Measurements from ENCODE around the gene KMT2E.

KMT2E gene

GRCh38 chr7:105011831-105012502 is 2.0 kb upstream of the KMT2E start:
- ChIA-PET POLR2A (interaction anchor here (0.6 to 4.0 kb wide), 9 partner anchors 10 to 80 kb away, joined by 3 to 40 read pairs (median 6); no protein-coding TSS in a partner anchor), CTCF (interaction anchor here (1.1 to 14.0 kb wide), 4 partner anchors 14 to 85 kb away, joined by 3 to 173 read pairs (median 5); no protein-coding TSS in a partner anchor)
- TF ChIP-seq CTCF (IDR thresholded peaks at IDR 0.05; ENCODE audit: control extremely low read depth, extremely low read depth, low read depth, missing control alignments): no peak
- DNase-seq (ENCODE audit: extremely low spot score): no peak

GRCh38 chr7:105012503-105013220 is 1.3 kb upstream of the KMT2E start:
- no peak for TF ChIP-seq CTCF (IDR thresholded peaks at IDR 0.05; ENCODE audit: control extremely low read depth, extremely low read depth, low read depth, missing control alignments)

GRCh38 chr7:105013221-105013815 is 687 bp upstream of the KMT2E start:
- DNase-seq (ENCODE audit: extremely low spot score): peak; percentile 85
- CTCF ChIA-PET: interaction anchor here (0.6 to 14.0 kb wide), 6 partner anchors 13 to 69 kb away, joined by 3 to 173 read pairs (median 3); no protein-coding TSS in a partner anchor
- POLR2A ChIA-PET: interaction anchor here (0.5 to 2.4 kb wide), 12 partner anchors 8 to 78 kb away, joined by 3 to 11 read pairs (median 4); no protein-coding TSS in a partner anchor
- TF ChIP-seq CTCF (IDR thresholded peaks at IDR 0.05; ENCODE audit: control extremely low read depth, extremely low read depth, low read depth, missing control alignments): peak; percentile 25

More at GRCh38 chr7:105012503-105013220, 1.3 kb upstream of the KMT2E start:
- DNase-seq (ENCODE audit: extremely low spot score): peak; percentile 96
- ChIA-PET POLR2A (interaction anchor here (0.8 to 4.0 kb wide), 13 partner anchors 14 to 79 kb away, joined by 3 to 40 read pairs (median 6); no protein-coding TSS in a partner anchor), CTCF (interaction anchor here (0.6 to 14.0 kb wide), 5 partner anchors 14 to 69 kb away, joined by 3 to 173 read pairs (median 6); no protein-coding TSS in a partner anchor)

- CTCF ChIA-PET: interaction anchor here (1.0 to 14.0 kb wide), 8 partner anchors 8 to 74 kb away, joined by 3 to 173 read pairs (median 3); no protein-coding TSS in a partner anchor
Measured at GRCh38 chr7:105014693-105015389, 836 bp downstream of the KMT2E start.

GRCh38 chr7:105015390-105015965 is 1.5 kb downstream of the KMT2E start:
- ChIA-PET CTCF (interaction anchor here (1.0 to 14.0 kb wide), 7 partner anchors 9 to 75 kb away, joined by 3 to 173 read pairs (median 3); no protein-coding TSS in a partner anchor), POLR2A (interaction anchor here (0.8 to 2.4 kb wide), 6 partner anchors 8 to 516 kb away, joined by 4 to 11 read pairs (median 6); partner anchors contain the start of gene RINT1)
- DNase-seq (ENCODE audit: extremely low spot score): no peak
- TF ChIP-seq CTCF (IDR thresholded peaks at IDR 0.05; ENCODE audit: control extremely low read depth, extremely low read depth, low read depth, missing control alignments): no peak

More at GRCh38 chr7:105014693-105015389, 836 bp downstream of the KMT2E start:
- peak; percentile 30 for DNase-seq (ENCODE audit: extremely low spot score)
- POLR2A ChIA-PET: interaction anchor here (0.5 to 2.4 kb wide), 8 partner anchors 8 to 517 kb away, joined by 3 to 11 read pairs (median 6); partner anchors contain the start of gene RINT1
- no peak for TF ChIP-seq CTCF (IDR thresholded peaks at IDR 0.05; ENCODE audit: control extremely low read depth, extremely low read depth, low read depth, missing control alignments)

Measured in GM10248 (cell line).